GM19025 (cell line): ENCODE results near the gene TSPAN3.

ENCODE experiments used
- ATAC-seq: cut with Tn5 transposase; IDR thresholded peaks from one replicate; pipeline ENCODE4 v1.9.1; 2021; ENCODE audit warnings: mild to moderate bottlenecking, low read depth, moderate library complexity; ENCODE audit not compliant: unreplicated experiment

TSPAN3 gene

DNA sequence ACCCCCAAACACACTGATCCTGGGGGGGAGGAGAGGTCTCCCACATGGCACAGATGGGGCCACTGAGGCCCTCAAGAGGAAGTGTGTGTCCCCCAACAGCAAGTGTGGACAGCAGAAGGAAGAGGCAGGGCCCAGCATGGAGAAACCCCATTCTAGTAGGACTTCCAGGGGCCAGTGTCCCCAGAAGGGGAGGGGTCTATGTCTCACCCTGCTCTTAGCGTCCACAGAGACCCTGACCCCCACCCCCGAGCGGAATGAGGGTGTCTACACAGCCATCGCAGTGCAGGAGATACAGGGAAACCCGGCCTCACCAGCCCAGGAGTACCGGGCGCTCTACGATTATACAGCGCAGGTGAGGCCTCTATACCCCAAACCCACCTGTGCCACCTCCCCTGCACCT lies 35.3 kb downstream of the TSPAN3 start:
- ATAC-seq, result no peak

GRCh38 chr15:77034695-77035489 lies 36.0 kb downstream of the TSPAN3 start:
- no peak for ATAC-seq

- ATAC-seq, result no peak
Observed at GRCh38 chr15:77033729-77034671, 36.9 kb downstream of the TSPAN3 start.

GRCh38 chr15:77033417-77033728 lies 37.5 kb downstream of the TSPAN3 start:
- ATAC-seq, result no peak

- ATAC-seq, result no peak
Observed at GRCh38 chr15:77032647-77033416, 38.1 kb downstream of the TSPAN3 start.

DNA sequence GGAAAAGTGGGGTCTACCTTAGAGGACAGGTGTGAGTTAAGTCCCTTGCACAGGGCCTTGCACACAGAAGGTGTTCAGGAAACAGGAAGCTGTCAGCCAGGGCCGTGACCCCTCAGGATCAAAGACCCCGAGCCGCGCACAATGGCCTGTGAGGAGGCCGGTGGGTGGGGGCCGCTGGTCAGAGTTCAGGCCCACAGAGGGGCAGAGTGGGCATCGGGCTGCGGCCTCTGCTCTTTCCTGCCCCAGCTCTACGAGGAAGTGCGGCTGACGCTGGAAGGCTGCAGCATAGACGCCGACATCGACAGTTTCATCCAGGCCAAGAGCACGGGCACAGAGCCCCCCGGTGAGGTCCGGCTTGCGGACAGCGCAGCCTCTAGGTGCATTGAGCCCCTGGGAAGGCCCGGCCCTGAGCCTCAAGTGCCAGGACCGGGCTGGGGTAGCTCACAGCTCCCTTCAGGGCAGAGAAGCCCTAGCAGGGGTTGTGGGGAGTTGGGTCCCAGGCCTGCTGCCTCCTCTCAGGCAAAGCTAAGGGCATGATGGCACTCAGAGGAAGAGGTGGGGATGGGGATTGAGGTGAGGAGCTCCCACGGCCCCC lies 38.8 kb downstream of the TSPAN3 start:
- ATAC-seq, result no peak

GRCh38 chr15:77031376-77032050 lies 39.4 kb downstream of the TSPAN3 start:
- no peak for ATAC-seq

GRCh38 chr15:77030928-77031375 lies 40.0 kb downstream of the TSPAN3 start:
- no peak for ATAC-seq

DNA sequence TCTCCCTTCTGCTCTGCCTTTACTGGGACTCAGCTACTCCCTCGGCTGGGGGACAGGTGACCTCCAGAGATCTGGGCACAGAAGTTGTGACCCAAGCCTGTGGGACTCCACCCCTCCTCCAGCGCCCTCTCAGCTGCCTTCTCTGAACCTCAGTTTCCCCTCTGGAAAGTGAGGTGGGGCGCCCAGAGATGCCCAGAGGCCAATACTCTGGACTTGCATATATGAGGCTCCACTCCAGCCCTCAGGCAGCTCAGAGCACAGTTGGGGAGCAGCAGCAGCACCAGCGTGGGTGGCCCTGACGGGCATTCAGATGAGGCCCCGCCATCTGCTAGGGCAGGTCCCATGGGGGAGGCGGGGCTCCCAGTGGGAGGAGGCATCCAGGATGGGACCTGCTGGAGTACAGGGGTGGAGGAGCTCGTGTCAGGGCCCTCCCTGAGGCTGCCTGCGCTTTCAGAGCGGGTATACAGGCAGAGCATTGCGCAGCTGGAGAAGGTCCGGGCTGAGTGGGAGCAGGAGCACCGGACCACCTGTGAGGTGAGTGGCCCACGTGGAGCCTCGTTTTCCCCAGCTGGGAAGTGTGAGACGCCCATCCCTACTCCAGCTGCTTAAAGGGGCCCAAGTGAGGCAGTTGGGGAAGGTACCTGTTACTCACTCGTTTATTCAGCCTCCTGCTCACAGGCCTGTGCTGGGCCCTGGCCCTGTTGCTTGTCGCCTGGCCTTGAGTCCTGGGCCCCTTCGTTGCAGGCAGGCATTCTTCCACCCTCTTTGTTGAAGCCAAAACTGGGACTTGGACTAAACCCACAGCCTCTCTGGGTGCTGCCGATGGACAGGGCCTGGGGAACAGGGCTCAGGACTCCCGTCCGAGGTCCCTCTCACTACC lies 40.6 kb downstream of the TSPAN3 start:
- ATAC-seq, result no peak

DNA sequence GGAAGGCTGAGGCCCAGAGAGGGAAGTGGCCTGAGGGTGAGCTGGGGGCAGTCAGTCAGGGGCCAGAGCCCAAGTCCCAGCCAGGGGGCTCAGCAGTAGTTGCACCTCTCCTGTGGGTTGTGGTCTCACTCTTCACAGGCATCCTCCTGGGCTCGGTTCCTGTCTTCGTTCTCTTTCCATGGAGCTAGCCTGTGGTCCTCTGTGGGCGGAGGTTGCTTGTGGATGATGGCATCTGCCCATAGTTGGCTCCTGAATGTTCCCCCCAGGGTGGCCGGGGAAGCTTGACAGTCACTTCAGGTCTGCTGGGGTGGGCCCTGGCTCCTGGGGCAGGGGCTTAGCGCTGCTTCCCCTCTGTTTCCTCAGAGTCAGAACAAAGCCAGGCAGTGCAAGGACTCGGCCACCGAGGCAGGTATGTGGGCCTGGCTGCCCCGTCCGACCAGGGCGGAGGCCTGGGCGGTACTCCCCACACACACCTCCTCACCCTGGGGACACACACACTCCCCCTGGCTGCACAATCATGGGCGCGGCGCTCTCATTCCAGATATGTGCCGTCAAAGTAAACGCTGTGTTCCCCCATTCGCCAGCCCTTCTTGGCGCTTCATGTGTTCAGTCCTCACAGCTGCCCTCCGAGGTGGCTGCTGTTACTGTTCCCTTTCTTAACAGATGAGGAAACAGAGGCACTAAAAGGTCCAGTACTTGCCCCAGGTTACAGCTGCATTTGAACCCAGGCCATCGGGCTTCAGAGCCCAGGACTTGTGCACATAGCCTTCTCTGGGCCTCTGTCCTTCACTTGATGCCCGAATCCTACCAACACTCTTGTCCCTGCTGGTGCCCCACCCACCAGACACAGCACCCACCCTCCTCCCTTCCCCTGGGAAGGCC lies 41.5 kb downstream of the TSPAN3 start:
- ATAC-seq, result no peak

DNA sequence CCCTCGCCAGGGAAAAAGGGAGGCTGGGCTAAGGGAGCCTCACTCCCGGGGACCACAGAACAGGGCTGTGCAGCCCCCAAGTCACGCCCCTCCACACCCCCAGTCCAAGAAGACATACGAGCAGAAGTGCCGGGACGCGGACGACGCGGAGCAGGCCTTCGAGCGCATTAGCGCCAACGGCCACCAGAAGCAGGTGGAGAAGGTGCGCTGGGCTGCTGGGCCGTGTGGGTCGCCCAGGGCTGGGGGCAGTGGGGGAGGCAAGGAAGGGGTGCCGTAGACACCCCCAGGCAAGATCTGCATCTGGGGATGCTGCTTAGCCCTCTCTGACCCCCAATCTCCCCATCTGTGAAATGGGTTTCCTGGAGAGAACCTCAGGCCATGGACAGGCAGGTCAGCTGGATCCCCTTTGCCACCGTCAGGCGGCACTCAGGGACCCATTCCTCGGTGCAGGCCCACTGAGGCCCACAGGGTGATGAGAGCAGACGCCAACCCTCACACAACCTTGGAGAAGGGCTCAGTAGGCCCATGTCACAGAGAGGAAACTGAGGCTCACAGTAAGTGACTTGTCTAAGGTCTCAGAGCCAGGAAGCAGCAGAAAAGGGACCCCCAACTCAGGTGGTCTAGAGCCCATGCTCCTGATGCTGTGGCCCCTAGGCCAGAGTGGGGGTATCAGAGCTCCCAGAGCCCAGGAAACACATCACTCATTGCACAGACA lies 42.3 kb downstream of the TSPAN3 start:
- no peak for ATAC-seq

GRCh38 chr15:77027697-77028450 lies 43.0 kb downstream of the TSPAN3 start:
- ATAC-seq, result no peak

DNA sequence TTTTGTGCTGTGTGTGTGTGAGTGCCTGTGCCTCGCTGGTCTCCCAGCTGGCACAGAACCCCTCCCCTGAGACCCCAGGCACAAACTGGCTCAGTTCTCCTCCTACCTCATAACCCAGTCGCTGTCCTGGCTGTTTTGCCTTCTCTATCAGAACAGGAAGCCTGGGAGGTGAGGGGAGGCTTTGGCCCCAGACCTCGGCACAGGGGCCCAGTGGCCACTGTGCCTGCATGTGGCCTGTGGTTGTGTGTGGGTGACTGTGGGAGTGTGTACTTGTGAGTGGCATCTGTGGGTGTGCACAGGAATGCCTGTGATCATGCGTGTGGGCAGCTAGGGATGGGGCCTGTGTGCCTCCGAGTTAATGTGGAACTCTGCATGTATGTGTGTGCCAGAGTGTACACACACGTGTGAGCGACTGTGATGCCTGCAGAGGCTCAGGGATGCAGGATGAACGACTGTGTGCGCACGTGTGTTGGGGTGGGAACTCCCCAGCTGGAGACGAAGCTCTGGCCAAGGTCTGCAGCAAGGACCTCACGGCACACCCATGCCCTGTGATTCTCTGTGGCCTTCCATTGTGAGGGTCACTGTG lies 43.7 kb downstream of the TSPAN3 start:
- no peak for ATAC-seq

DNA sequence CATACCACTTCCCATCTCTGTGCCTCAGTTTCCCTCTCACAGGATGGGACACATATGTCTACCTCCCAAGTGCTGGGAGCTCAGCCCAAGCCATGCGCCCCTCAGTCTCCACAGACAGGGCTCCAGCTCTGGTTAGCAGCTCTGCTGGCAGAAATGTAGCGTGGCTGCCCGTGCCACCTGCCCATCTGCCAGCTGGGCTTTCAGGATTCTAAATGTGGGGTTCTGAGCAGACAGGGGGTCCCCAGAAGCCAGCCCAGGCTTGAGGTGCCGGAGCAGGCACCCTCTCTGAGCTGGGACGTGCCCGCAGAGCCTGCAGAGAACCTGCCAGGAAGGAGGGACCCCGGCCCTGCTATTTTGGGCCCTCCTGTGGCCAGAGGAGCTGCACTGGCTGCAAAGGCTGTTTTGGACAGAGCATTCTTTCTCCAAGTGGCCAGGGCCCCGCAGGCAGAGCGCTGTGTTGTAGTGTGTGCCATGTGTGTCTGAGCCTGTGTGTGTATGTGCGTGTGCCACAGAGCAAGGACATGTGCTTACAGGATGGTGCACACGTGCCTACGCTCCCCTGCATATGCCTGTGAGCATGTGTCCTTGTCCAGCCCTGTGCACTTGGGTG lies 44.3 kb downstream of the TSPAN3 start:
- no peak for ATAC-seq

- no peak for ATAC-seq
Observed at GRCh38 chr15:77025941-77026411, 44.9 kb downstream of the TSPAN3 start.
